ENCODE results near the gene DEFB118. TPM values are rescaled to one million over a fixed set of nuclear protein-coding genes. Genes with fewer than 3 reads are reported as not detected.

Gene DEFB118
- total RNA-seq, 1 experiment from 2014 or later, result not detected

DNA sequence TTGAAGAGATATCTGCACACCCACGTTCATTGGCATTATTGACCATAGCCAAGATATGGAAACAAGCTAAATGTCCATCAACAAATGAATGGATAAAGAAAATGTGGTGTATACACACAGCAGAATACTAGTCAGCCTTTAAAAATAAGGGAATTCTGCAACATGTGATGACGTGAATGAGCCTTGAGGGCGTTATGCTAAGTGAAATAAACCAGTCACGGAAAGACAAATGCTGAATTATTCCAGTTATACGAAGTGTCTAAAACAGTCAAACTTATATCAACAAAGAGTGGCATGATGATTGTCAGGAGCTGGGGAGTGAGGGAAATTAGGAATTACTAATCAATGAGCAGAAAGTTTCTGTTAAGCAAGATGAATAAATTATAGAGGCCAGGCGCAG is 46.0 kb downstream of the DEFB118 start:
- Histone ChIP-seq H3K9ac (ENCODE audit: extremely low read depth, insufficient read length, low read length) (no peak overlapping the region), H2BK20ac (ENCODE audit: low read depth, low read length, poor library complexity, severe bottlenecking) (no peak overlapping the region), H3K79me2 (ENCODE audit: insufficient read depth, low read length) (no peaks in the 10 kb centered on the region), H3K27me3 (ENCODE audit: insufficient read depth, low read length) (no peaks in the 10 kb centered on the region), H3K18ac (ENCODE audit: insufficient read length, low read depth, low read length) (no peak overlapping the region), H3K4me2 (ENCODE audit: insufficient read depth, insufficient read length, low read length) (no peak overlapping the region), H2AK5ac (ENCODE audit: insufficient read length, low read length) (no peak overlapping the region), H3K14ac (ENCODE audit: insufficient read depth, low read length) (no peak overlapping the region), H2AFZ (ENCODE audit: low read length) (no peak overlapping the region), H4K8ac (replicated peaks; ENCODE audit: insufficient read length, low read depth, low read length) (no peak overlapping the region), H4K91ac (ENCODE audit: insufficient read length, low read depth, low read length) (no peak overlapping the region), H3T11ph (ENCODE audit: low read length) (no peak overlapping the region), H2BK15ac (ENCODE audit: low read depth, low read length) (no peak overlapping the region), H2BK5ac (ENCODE audit: insufficient read length, low read length) (no peak overlapping the region), H2BK12ac (ENCODE audit: insufficient read length, low read depth, low read length) (no peak overlapping the region), H4K5ac (ENCODE audit: insufficient read length, low read depth, low read length) (no peak overlapping the region), H3K9me3 (ENCODE audit: control insufficient read depth, low read depth, low read length) (peaks cover 84% of the 10 kb centered on the region), H4K20me1 (ENCODE audit: control insufficient read depth, insufficient read depth, insufficient read length) (no peaks in the 10 kb centered on the region), H3K4ac (ENCODE audit: low read depth, low read length) (no peak overlapping the region), H3K23ac (ENCODE audit: insufficient read length, low read depth, low read length) (no peak overlapping the region), H3K23me2 (ENCODE audit: insufficient read length, low read depth, low read length, poor library complexity, severe bottlenecking) (no peaks in the 10 kb centered on the region), H2BK120ac (ENCODE audit: low read depth, low read length, poor library complexity, severe bottlenecking) (no peak overlapping the region), H3K4me1 (ENCODE audit: insufficient read depth, low read length) (no peaks in the 10 kb centered on the region), H3K27ac (ENCODE audit: insufficient read length, low read depth, low read length) (no peak overlapping the region), H3K79me1 (ENCODE audit: insufficient read depth, low read depth, low read length, poor library complexity, severe bottlenecking) (no peaks in the 10 kb centered on the region), H3K56ac (ENCODE audit: insufficient read length, low read depth, low read length) (no peak overlapping the region)
- no peak for TF ChIP-seq CTCF (conservative IDR thresholded peaks at IDR 0.05)
- H3K4me3 Mint-ChIP-seq, result no peak overlapping the region
- peaks cover 93 to 97% of the 10 kb centered on the region in 2 experiments for H3K9me3 Mint-ChIP-seq
- no CpG with 5 or more reads among the region's 6 CpGs for WGBS (ENCODE audit: extremely low coverage, insufficient read length, low lambda C conversion rate)
- peaks cover 9% of the 10 kb centered on the region for H3K27me3 Mint-ChIP-seq (ENCODE audit: low read depth)
- peaks cover 0 to 42% (median 13%) of the 10 kb centered on the region in 3 experiments; a peak in 5 of 7 replicates for H3K36me3 Mint-ChIP-seq (ENCODE audit: insufficient read depth in 1 of 3, low read depth in 3 of 3)
- H3K27ac Mint-ChIP-seq, result no peak overlapping the region
- no peak for DNase-seq
- no peaks in the 10 kb centered on the region for H3K4me1 Mint-ChIP-seq

Data from H9 (cell line).